Measurements from ENCODE around the gene TMEM248. TPM values are rescaled to one million over a fixed set of nuclear protein-coding genes. Genes with fewer than 3 reads are reported as not detected.
"Not testable (repeated sequence)": the region's sequence is repeated elsewhere in the genome, so short reads cannot be mapped to it uniquely, and the experiment has no call there.

TMEM248 gene
- total RNA-seq, 1 donor from 2014 or later: 96.5 TPM

- no peaks in the 10 kb centered on the region for H3K36me3 ChIP-seq (ENCODE audit: control insufficient read depth, insufficient read depth, low read length)
- no peaks in the 10 kb centered on the region for H3K27me3 ChIP-seq (ENCODE audit: control insufficient read depth, insufficient read depth, low read length)
- no peak overlapping the region for H3K4me3 ChIP-seq (ENCODE audit: low read depth, low read length)
- no peak for DNase-seq (ENCODE audit: low read depth)
- TF ChIP-seq CTCF (IDR thresholded peaks at IDR 0.05; ENCODE audit: insufficient read depth, low read length, poor library complexity, severe bottlenecking): no peak
Measured at GRCh38 chr7:66960192-66960591, 39.2 kb downstream of the TMEM248 start.

GRCh38 chr7:66961096-66961495, 40.1 kb downstream of the TMEM248 start:
- Histone ChIP-seq H3K4me3 (ENCODE audit: low read depth, low read length) (no peak overlapping the region), H3K36me3 (ENCODE audit: control insufficient read depth, insufficient read depth, low read length) (no peaks in the 10 kb centered on the region), H3K27me3 (ENCODE audit: control insufficient read depth, insufficient read depth, low read length) (no peaks in the 10 kb centered on the region)
- TF ChIP-seq CTCF (IDR thresholded peaks at IDR 0.05; ENCODE audit: insufficient read depth, low read length, poor library complexity, severe bottlenecking): no peak
- no peak for DNase-seq (ENCODE audit: low read depth)

- TF ChIP-seq CTCF (IDR thresholded peaks at IDR 0.05; ENCODE audit: insufficient read depth, low read length, poor library complexity, severe bottlenecking): no peak
- no peaks in the 10 kb centered on the region for H3K27me3 ChIP-seq (ENCODE audit: control insufficient read depth, insufficient read depth, low read length)
- no peak for DNase-seq (ENCODE audit: low read depth)
- H3K36me3 ChIP-seq (ENCODE audit: control insufficient read depth, insufficient read depth, low read length): no peaks in the 10 kb centered on the region
- no peak overlapping the region for H3K4me3 ChIP-seq (ENCODE audit: low read depth, low read length)
Measured at GRCh38 chr7:66964411-66964810, 43.4 kb downstream of the TMEM248 start.

- TF ChIP-seq CTCF (IDR thresholded peaks at IDR 0.05; ENCODE audit: insufficient read depth, low read length, poor library complexity, severe bottlenecking): no peak
- Histone ChIP-seq H3K27me3 (ENCODE audit: control insufficient read depth, insufficient read depth, low read length) (no peaks in the 10 kb centered on the region), H3K4me3 (ENCODE audit: low read depth, low read length) (no peak overlapping the region), H3K36me3 (ENCODE audit: control insufficient read depth, insufficient read depth, low read length) (no peaks in the 10 kb centered on the region)
- no peak for DNase-seq (ENCODE audit: low read depth)
Measured at GRCh38 chr7:66967029-66967428, 46.0 kb downstream of the TMEM248 start.

GRCh38 chr7:66969001-66969400, 48.0 kb downstream of the TMEM248 start:
- DNase-seq (ENCODE audit: low read depth); H3K4me3 ChIP-seq (ENCODE audit: low read depth, low read length); H3K36me3 ChIP-seq (ENCODE audit: control insufficient read depth, insufficient read depth, low read length); H3K27me3 ChIP-seq (ENCODE audit: control insufficient read depth, insufficient read depth, low read length): not testable (repeated sequence)

GRCh38 chr7:66970310-66970709, 49.3 kb downstream of the TMEM248 start:
- H3K36me3 ChIP-seq (ENCODE audit: control insufficient read depth, insufficient read depth, low read length): no peaks in the 10 kb centered on the region
- no peaks in the 10 kb centered on the region for H3K27me3 ChIP-seq (ENCODE audit: control insufficient read depth, insufficient read depth, low read length)
- no peak for TF ChIP-seq CTCF (IDR thresholded peaks at IDR 0.05; ENCODE audit: insufficient read depth, low read length, poor library complexity, severe bottlenecking)
- DNase-seq (ENCODE audit: low read depth): no peak
- no peak overlapping the region for H3K4me3 ChIP-seq (ENCODE audit: low read depth, low read length)

All from kidney epithelial cell (primary cell).